Measurements from ENCODE around the gene PDE4D. TPM values are rescaled to one million over a fixed set of nuclear protein-coding genes. Genes with fewer than 3 reads are reported as not detected.

The PDE4D gene
- total RNA-seq, 4 donors from 2014 or later, result 6.0 to 36.2 (median 10.0) TPM

DNA sequence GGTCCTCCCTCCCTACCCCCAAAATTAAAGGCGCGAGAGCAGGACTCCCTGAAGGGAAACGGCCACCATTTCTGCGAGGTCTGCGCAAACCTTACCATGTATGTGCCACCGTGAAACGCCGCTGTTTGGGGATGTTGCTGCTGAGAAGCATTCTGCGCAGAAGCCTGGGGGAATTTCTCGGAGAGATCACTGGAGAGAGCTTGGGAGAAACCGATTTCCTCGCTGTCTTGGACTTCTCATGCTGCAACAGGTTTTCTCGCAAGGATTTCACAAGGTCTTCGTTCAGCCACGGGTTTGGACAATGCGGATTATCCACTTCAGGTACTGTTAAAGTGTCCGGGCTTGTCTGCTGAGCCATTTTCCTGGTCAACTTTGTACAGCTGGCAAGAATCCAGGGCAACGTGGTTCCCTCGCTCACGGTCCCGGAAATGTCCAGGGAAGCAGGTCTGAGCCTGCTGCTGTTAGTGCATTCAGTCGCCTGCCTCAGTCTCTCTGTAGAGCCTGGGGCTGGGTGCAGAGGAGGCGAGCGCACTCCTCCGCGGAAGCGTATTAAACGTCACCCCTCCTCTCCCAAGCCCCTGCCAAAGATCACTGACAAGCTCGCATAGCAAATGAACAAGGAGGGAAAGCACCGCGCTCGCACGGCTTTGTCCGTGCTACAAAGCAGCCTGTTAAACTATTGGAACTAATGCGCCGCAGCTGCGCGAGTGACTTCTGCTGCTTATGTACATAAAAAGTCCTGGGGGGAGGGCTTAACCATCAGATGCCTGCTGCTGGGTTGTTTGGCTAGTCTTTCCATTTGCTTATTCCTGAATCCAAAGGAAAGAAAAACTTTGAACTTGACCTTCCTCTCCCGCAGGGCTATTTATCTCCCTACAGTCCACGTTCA is 125.1 kb downstream of the PDE4D start:
- TF ChIP-seq POLR2A (IDR thresholded peaks at IDR 0.05), result peak in 2 of 4 donors; percentile 12 to 59
- TF ChIP-seq, protein P1, sequence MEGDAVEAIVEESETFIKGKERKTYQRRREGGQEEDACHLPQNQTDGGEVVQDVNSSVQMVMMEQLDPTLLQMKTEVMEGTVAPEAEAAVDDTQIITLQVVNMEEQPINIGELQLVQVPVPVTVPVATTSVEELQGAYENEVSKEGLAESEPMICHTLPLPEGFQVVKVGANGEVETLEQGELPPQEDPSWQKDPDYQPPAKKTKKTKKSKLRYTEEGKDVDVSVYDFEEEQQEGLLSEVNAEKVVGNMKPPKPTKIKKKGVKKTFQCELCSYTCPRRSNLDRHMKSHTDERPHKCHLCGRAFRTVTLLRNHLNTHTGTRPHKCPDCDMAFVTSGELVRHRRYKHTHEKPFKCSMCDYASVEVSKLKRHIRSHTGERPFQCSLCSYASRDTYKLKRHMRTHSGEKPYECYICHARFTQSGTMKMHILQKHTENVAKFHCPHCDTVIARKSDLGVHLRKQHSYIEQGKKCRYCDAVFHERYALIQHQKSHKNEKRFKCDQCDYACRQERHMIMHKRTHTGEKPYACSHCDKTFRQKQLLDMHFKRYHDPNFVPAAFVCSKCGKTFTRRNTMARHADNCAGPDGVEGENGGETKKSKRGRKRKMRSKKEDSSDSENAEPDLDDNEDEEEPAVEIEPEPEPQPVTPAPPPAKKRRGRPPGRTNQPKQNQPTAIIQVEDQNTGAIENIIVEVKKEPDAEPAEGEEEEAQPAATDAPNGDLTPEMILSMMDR (IDR thresholded peaks at IDR 0.05), result no peak
- peak overlapping the region; percentile 42 to 68 (median 65) for H3K4me3 ChIP-seq
- no peaks in the 10 kb centered on the region for H3K27me3 ChIP-seq
- no peaks in the 10 kb centered on the region for H3K9me3 ChIP-seq
- WGBS, 2 donors, result 0% methylated on average over 13 to 33 of the region's 40 CpGs
- peak overlapping the region; percentile 82 to 92 (median 90) for H3K27ac ChIP-seq
- intact Hi-C loops (cut with DNase I), result no loop called here
- H3K4me1 ChIP-seq, result peaks cover 4 to 79% (median 21%) of the 10 kb centered on the region in 3 donors
- DNase-seq, result no peak
- H3K36me3 ChIP-seq, result no peaks in the 10 kb centered on the region

DNA sequence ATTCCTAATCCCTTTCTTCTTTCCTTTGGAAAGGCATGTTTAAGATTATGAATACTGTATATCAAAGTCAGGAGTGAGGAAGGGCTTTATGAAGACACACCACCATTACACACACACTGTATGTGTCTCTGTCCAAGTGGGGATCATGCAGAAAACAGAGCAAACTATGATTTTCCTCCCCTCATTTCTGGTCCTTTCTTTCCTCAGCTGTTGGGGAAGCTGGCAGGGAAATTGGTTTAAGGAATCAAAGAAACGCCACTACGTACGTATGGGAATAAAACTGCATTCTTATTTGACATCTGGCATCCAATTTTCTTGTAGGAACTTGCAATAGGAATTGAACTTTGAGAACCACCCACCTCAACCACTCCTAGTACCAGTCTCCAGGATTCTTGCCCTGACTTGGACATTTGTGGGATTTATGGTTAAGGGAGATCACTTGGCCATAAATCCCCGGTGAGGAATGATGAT is 125.8 kb downstream of the PDE4D start:
- 18 to 20% methylated on average over 3 to 4 of the region's 4 CpGs for WGBS, 2 donors

DNA sequence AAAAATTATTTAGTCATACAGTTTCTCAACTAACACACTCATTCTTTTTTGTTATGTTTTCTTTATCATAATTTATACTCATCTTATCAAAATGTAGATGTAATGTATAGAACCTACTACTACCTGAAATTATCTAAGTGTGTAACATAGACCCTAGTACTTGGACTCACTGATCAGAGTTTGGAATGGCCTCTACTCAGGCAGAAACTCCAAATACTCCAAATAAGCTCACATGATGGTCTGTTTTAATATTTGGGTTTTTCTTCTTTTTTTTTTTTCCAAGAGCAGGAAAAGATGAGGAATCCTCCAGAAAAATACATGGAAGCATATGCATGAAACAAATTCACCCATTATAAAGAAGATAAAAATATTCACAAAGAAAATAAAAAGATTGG is 126.3 kb downstream of the PDE4D start:
- H3K4me1 ChIP-seq, result peaks cover 4 to 73% (median 14%) of the 10 kb centered on the region in 3 donors
- no peak for DNase-seq
- peak overlapping the region; percentile 42 to 68 (median 65) for H3K4me3 ChIP-seq
- intact Hi-C loops (cut with DNase I), result no loop called here
- H3K36me3 ChIP-seq, result no peaks in the 10 kb centered on the region
- no peaks in the 10 kb centered on the region for H3K27me3 ChIP-seq
- TF ChIP-seq, protein P1 (IDR thresholded peaks at IDR 0.05), result no peak
- TF ChIP-seq POLR2A (IDR thresholded peaks at IDR 0.05), result no peak
- H3K27ac ChIP-seq, result peak overlapping the region; percentile 82 to 92 (median 90)
- H3K9me3 ChIP-seq, result no peaks in the 10 kb centered on the region

More for the DNA sequence above, 125.8 kb downstream of the PDE4D start:
- H3K36me3 ChIP-seq, result no peaks in the 10 kb centered on the region
- intact Hi-C loops (cut with DNase I), result no loop called here
- DNase-seq, result no peak
- no peaks in the 10 kb centered on the region for H3K27me3 ChIP-seq
- H3K4me1 ChIP-seq, result peaks cover 4 to 78% (median 15%) of the 10 kb centered on the region in 3 donors
- H3K4me3 ChIP-seq, result peak overlapping the region; percentile 42 to 68 (median 65)
- no peaks in the 10 kb centered on the region for H3K9me3 ChIP-seq
- H3K27ac ChIP-seq, result peak overlapping the region; percentile 82 to 92 (median 90)
- TF ChIP-seq, protein P1 (IDR thresholded peaks at IDR 0.05), result no peak
- no peak for TF ChIP-seq POLR2A (IDR thresholded peaks at IDR 0.05)

DNA sequence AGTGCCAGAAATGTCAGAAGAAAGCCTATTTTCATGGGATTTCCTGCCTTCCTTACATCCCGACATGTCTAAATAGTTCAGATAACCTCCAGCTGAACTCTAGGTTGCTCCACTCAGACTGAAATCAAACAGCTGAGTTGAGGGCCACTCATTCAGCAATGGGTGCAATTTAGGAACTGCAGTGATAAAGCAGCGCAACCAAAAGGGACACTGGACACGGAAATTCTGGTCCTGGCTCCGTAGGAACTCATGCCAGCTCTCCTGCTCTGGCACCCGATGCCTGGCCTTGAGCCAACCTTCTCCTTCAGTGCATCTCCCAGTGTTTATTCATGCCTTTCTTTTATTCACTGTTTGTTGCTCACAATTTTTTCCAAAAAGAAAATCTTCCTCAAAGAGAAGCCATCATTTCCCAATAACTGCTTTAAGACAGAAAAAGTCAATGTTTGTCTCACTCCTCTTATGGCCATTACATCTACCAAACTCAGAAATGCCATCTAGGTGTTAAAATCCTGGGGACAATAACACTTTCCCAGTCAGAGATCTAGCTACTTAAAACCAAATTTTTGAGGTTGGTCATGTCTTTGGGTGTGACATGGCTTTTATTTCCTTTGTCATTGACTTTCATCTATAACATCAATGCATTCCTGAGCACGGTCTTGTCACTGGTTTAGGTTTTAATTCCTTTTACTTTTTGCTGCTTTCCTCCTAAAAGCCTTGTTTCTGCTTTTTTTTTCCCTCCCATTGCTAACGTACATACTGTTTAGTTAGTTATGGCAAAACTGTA is 126.9 kb downstream of the PDE4D start:
- TF ChIP-seq POLR2A (IDR thresholded peaks at IDR 0.05), result no peak
- TF ChIP-seq, protein P1 (IDR thresholded peaks at IDR 0.05), result no peak
- intact Hi-C loops (cut with DNase I), result no loop called here
- no peak for DNase-seq
- WGBS, 2 donors, result 26 to 28% methylated on average over 7 of the region's 7 CpGs
- Histone ChIP-seq H3K27me3 (no peaks in the 10 kb centered on the region), H3K27ac (peak overlapping the region; percentile 59 to 91 (median 86)), H3K4me1 (peaks cover 4 to 73% (median 15%) of the 10 kb centered on the region in 3 donors), H3K4me3 (peak overlapping the region; percentile 42 to 68 (median 65)), H3K36me3 (no peaks in the 10 kb centered on the region), H3K9me3 (no peaks in the 10 kb centered on the region)

Measured in esophagus squamous epithelium (tissue), 5 donors.